NCI-H524 treated with DMSO at 0.1 percent for 48 hours (cell line): Measurements from ENCODE around the gene SMARCA1.

Experiments
- DNase-seq: peaks from one replicate; lab custom pipeline; 2025; lab: John Stamatoyannopoulos, UW

The SMARCA1 gene

GRCh38 chrX:129529685-129530281, 6.5 kb upstream of the SMARCA1 start:
- DNase-seq = no peak

- DNase-seq = no peak
These were observed 2.6 kb upstream of the SMARCA1 start for GRCh38 chrX:129525896-129526295.

DNA sequence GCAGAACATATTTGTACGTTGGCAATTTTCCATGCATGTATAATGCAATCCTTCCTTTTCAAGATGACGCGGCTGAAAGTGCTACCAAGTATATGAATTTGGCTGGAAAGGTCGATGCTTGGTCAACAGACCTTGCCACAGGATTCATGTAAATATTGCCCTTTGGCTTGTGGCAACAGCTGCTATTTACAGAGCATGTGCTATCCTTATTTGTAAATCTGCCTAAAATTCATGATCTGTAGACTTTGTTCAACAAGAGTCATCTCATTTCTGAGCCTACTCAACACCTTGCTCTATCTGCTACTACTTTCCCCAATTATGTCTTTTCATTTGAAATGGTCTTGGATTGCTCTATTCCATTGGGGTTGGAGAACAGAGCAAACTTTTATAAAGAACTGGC, 1.9 kb upstream of the SMARCA1 start:
- DNase-seq = no peak

- DNase-seq = no peak
These were observed 1.1 kb upstream of the SMARCA1 start for GRCh38 chrX:129524250-129524850.

GRCh38 chrX:129522184-129523078, 859 bp downstream of the SMARCA1 start:
- DNase-seq = peak; percentile 9

- DNase-seq = no peak
These were observed 3.1 kb downstream of the SMARCA1 start for GRCh38 chrX:129520151-129520550.

- no peak for DNase-seq
These were observed 6.9 kb downstream of the SMARCA1 start for GRCh38 chrX:129516402-129516801.

GRCh38 chrX:129512409-129512808, 10.9 kb downstream of the SMARCA1 start:
- no peak for DNase-seq

GRCh38 chrX:129511689-129512088, 11.6 kb downstream of the SMARCA1 start:
- DNase-seq = no peak

- DNase-seq = no peak
These were observed 13.0 kb downstream of the SMARCA1 start for GRCh38 chrX:129510331-129510730.

GRCh38 chrX:129497146-129497843, 26.0 kb downstream of the SMARCA1 start:
- no peak for DNase-seq

- no peak for DNase-seq
These were observed 26.7 kb downstream of the SMARCA1 start for GRCh38 chrX:129496625-129497024.

GRCh38 chrX:129495900-129496299, 27.4 kb downstream of the SMARCA1 start:
- DNase-seq = no peak

- DNase-seq = no peak
These were observed 28.4 kb downstream of the SMARCA1 start for GRCh38 chrX:129494887-129495286.

DNA sequence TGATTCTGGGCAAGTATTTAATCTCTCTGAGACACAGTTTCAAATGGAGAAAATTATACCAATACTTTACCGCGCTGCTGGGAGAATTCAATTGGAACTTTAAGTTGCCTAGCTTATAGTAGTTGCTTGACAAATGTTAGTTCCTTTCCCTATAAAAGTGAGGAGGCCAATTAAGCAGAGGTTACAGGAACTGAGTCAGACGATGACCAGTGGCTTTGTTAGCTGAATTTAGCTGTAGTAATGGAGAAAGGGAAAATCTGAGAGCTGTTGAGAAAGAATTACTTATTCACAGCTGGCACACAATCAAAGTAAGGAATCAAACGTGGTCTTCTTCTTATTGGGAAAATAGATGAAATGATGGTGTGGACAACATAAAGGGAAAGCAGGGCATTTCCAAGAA, 29.6 kb downstream of the SMARCA1 start:
- DNase-seq = no peak

- no peak for DNase-seq
These were observed 33.0 kb downstream of the SMARCA1 start for GRCh38 chrX:129490330-129490729.

DNA sequence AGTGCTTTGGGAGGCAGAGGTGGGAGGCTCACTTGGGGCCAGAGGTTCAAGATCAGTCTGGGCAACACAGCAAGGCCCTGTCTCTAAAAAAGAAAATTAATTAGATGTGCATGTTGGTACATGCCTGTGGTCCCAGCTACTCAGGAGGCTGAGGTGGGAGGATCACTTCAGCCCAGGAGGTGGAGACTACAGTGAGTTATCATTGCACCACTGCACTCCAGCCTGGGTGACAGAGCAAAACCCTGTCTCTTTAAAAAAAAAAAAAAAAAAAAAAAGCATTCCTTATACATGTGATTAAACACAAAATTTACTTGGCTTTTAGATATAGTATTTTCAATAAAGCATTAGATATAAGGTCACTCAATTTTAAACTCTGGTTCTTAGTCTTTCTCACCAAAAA, 34.9 kb downstream of the SMARCA1 start:
- DNase-seq = no peak

GRCh38 chrX:129480889-129481288, 42.4 kb downstream of the SMARCA1 start:
- DNase-seq = no peak

- no peak for DNase-seq
These were observed 44.8 kb downstream of the SMARCA1 start for GRCh38 chrX:129478516-129478915.

GRCh38 chrX:129472116-129472515, 51.2 kb downstream of the SMARCA1 start:
- DNase-seq = no peak

GRCh38 chrX:129462707-129463106, 60.6 kb downstream of the SMARCA1 start:
- DNase-seq = no peak

- DNase-seq = no peak
These were observed 61.4 kb downstream of the SMARCA1 start for GRCh38 chrX:129461801-129462456.
